HEK293 (cell line): ENCODE measurements around the gene TRUB1.

ENCODE experiments used
- CTCF ChIA-PET: fragments of 350-600 bp; formaldehyde crosslinking; extraction: SDS; loops from one replicate; lab custom pipeline; 2021; ENCODE audit warnings: antibody characterized with exemption; lab: Yijun Ruan, JAX
- POLR2A ChIA-PET: fragments of 300-600 bp; formaldehyde crosslinking; extraction: SDS; loops from one replicate; lab custom pipeline; 2020; ENCODE audit warnings: antibody characterized with exemption, inconsistent platforms; lab: Yijun Ruan, JAX
- H3K27ac ChIP-seq: fragments of 200-500 bp; sonication (Bioruptor generic); 2 replicates; pipeline ENCODE4 v1.5.1; 2014; ENCODE audit warnings: low read depth, low read length, control low read depth, inconsistent platforms; ENCODE audit errors: extremely low read depth
- H3K36me3 ChIP-seq, 2 experiments: fragments of 200-500 bp in 1 of 2; sonication (Bioruptor generic) in 1 of 2; 1 replicate in 1 of 2; 2 replicates in 1 of 2; pipeline ENCODE4 v1.5.1; 2014 to 2017; ENCODE audit warnings: inconsistent platforms in 2 of 2, low read length in 2 of 2; ENCODE audit not compliant: control insufficient read depth in 2 of 2, insufficient read depth in 1 of 2
- H3K4me1 ChIP-seq: fragments of 200-500 bp; sonication (Bioruptor generic); 2 replicates; pipeline ENCODE4 v1.5.1; 2014; ENCODE audit warnings: mild to moderate bottlenecking, low read length, inconsistent platforms; ENCODE audit not compliant: control insufficient read depth, insufficient read depth
- H3K4me3 ChIP-seq: 2 replicates; pipeline ENCODE4 v1.5.1; 2011; ENCODE audit warnings: low read depth, mild to moderate bottlenecking, control low read depth, low read length, moderate library complexity
- H3K9me3 ChIP-seq: fragments of 200-500 bp; sonication (Bioruptor generic); 2 replicates; pipeline ENCODE4 v1.5.1; 2014; ENCODE audit warnings: low read depth, low read length, inconsistent platforms; ENCODE audit not compliant: control insufficient read depth, insufficient read depth
- GFI1B ChIP-seq: fragments of 450-650 bp; formaldehyde crosslinking; IDR thresholded peaks from 2 replicates; pipeline ENCODE4 v1.5.1; 2016; ENCODE audit warnings: missing biosample characterization, missing genetic modification characterization
- GLI2 ChIP-seq: fragments of 450-650 bp; formaldehyde crosslinking; IDR thresholded peaks from 2 replicates; pipeline ENCODE4; 2017; ENCODE audit warnings: missing biosample characterization, missing genetic modification characterization, low read depth, borderline replicate concordance
- GLIS1 ChIP-seq: fragments of 450-650 bp; formaldehyde crosslinking; IDR thresholded peaks from 2 replicates; pipeline ENCODE4 v1.5.1; 2016; ENCODE audit warnings: missing biosample characterization, missing genetic modification characterization
- GLIS2 ChIP-seq: fragments of 450-650 bp; formaldehyde crosslinking; IDR thresholded peaks from 2 replicates; pipeline ENCODE4 v1.5.1; 2016; ENCODE audit warnings: missing biosample characterization, missing genetic modification characterization
- MYNN ChIP-seq: fragments of 450-650 bp; formaldehyde crosslinking; IDR thresholded peaks from 2 replicates; pipeline ENCODE4 v1.5.1; 2016; ENCODE audit warnings: missing biosample characterization, missing genetic modification characterization, borderline replicate concordance
- PBX3 ChIP-seq: sonication (generic); formaldehyde crosslinking; IDR thresholded peaks from 2 replicates; pipeline ENCODE4 v1.8.1; 2022; ENCODE audit warnings: mild to moderate bottlenecking, moderate library complexity, missing genetic modification reagents
- REST ChIP-seq: fragments of 450-650 bp; formaldehyde crosslinking; IDR thresholded peaks from 2 replicates; pipeline ENCODE4 v1.5.1; 2016; ENCODE audit warnings: missing biosample characterization, missing genetic modification characterization
- SP3 ChIP-seq: fragments of 450-650 bp; formaldehyde crosslinking; IDR thresholded peaks from 2 replicates; pipeline ENCODE4 v1.5.1; 2016; ENCODE audit warnings: missing biosample characterization, missing genetic modification characterization
- ZBTB1 ChIP-seq: fragments of 450-650 bp; formaldehyde crosslinking; IDR thresholded peaks from 2 replicates; pipeline ENCODE4 v1.5.1; 2016; ENCODE audit warnings: missing biosample characterization, missing genetic modification characterization
- ZBTB44 ChIP-seq: fragments of 450-650 bp; IDR thresholded peaks from 2 replicates; pipeline ENCODE4 v1.5.1; 2018; ENCODE audit warnings: missing biosample characterization, mild to moderate bottlenecking, missing genetic modification characterization
- ZFHX2 ChIP-seq: fragments of 450-650 bp; formaldehyde crosslinking; conservative IDR thresholded peaks from 2 replicates; pipeline ENCODE4 v1.5.1; 2016; ENCODE audit warnings: missing biosample characterization, missing genetic modification characterization
- ZNF155 ChIP-seq: fragments of 450-650 bp; formaldehyde crosslinking; IDR thresholded peaks from 2 replicates; pipeline ENCODE4 v1.5.1; 2016; ENCODE audit warnings: missing biosample characterization, missing genetic modification characterization
- ZNF214 ChIP-seq: fragments of 450-650 bp; formaldehyde crosslinking; IDR thresholded peaks from 2 replicates; pipeline ENCODE4 v1.5.1; 2017; ENCODE audit warnings: missing biosample characterization, mild to moderate bottlenecking, missing genetic modification characterization, borderline replicate concordance
- ZNF280D ChIP-seq: fragments of 450-650 bp; formaldehyde crosslinking; IDR thresholded peaks from 2 replicates; pipeline ENCODE4 v1.5.1; 2016; ENCODE audit warnings: missing biosample characterization, missing genetic modification characterization
- ZNF354C ChIP-seq: fragments of 450-650 bp; formaldehyde crosslinking; IDR thresholded peaks from 2 replicates; pipeline ENCODE4 v1.5.1; 2016; ENCODE audit warnings: missing biosample characterization, missing genetic modification characterization, low read depth, borderline replicate concordance
- ZNF423 ChIP-seq: fragments of 450-650 bp; formaldehyde crosslinking; IDR thresholded peaks from 2 replicates; pipeline ENCODE4 v1.5.1; 2016; ENCODE audit warnings: missing biosample characterization, missing genetic modification characterization
- ZNF501 ChIP-seq: fragments of 450-650 bp; formaldehyde crosslinking; IDR thresholded peaks from 2 replicates; pipeline ENCODE4 v1.5.1; 2016; ENCODE audit warnings: missing biosample characterization, missing genetic modification characterization
- ZNF549 ChIP-seq: fragments of 450-650 bp; IDR thresholded peaks from 2 replicates; pipeline ENCODE4 v1.5.1; 2018; ENCODE audit warnings: missing biosample characterization, missing genetic modification characterization, mild to moderate bottlenecking, inconsistent platforms, moderate library complexity
- ZNF560 ChIP-seq: fragments of 450-650 bp; formaldehyde crosslinking; IDR thresholded peaks from 2 replicates; pipeline ENCODE4 v1.5.1; 2017; ENCODE audit warnings: missing biosample characterization, missing genetic modification characterization, borderline replicate concordance
- ZNF623 ChIP-seq: fragments of 450-650 bp; formaldehyde crosslinking; IDR thresholded peaks from 2 replicates; pipeline ENCODE4 v1.5.1; 2016; ENCODE audit warnings: missing biosample characterization, missing genetic modification characterization
- ZNF792 ChIP-seq: fragments of 450-650 bp; formaldehyde crosslinking; IDR thresholded peaks from 2 replicates; pipeline ENCODE4 v1.5.1; 2016; ENCODE audit warnings: missing biosample characterization, missing genetic modification characterization

TRUB1 gene

GRCh38 chr10:114920459-114920858 lies 17.5 kb upstream of the TRUB1 start (continued):
- no peak for TF ChIP-seq REST

- POLR2A ChIA-PET, result no interaction called here
Measured at GRCh38 chr10:114922003-114922402, 16.0 kb upstream of the TRUB1 start.

More at GRCh38 chr10:114922003-114922402, 16.0 kb upstream of the TRUB1 start:
- Histone ChIP-seq H3K27ac (no peak overlapping the region), H3K36me3 (no peaks in the 10 kb centered on the region), H3K9me3 (no peaks in the 10 kb centered on the region), H3K4me3 (no peak overlapping the region), H3K4me1 (peaks cover 8% of the 10 kb centered on the region)
- no peak for TF ChIP-seq GLIS2
- no peak for TF ChIP-seq ZFHX2
- TF ChIP-seq ZNF423 (tag by site-specific recombination), result no peak
- no peak for TF ChIP-seq GFI1B (tag by site-specific recombination)
- no peak for TF ChIP-seq ZNF501 (tag by site-specific recombination)
- TF ChIP-seq ZBTB1 (tag by site-specific recombination), result no peak
- no peak for TF ChIP-seq ZNF792 (tag by site-specific recombination)
- no peak for TF ChIP-seq ZNF280D (tag by site-specific recombination)
- TF ChIP-seq ZNF354C, result no peak
- TF ChIP-seq ZNF549 (tag by site-specific recombination), result no peak
- TF ChIP-seq ZNF155 (tag by site-specific recombination), result no peak
- no peak for TF ChIP-seq ZNF560 (tag by site-specific recombination)
- TF ChIP-seq GLIS1, result no peak
- TF ChIP-seq ZNF623 (tag by site-specific recombination), result no peak
- TF ChIP-seq ZBTB44, result no peak
- no peak for TF ChIP-seq ZNF214
- no peak for TF ChIP-seq GLI2 (tag by site-specific recombination)
- no peak for TF ChIP-seq SP3 (tag by site-specific recombination)
- no peak for TF ChIP-seq MYNN (tag by site-specific recombination)
- TF ChIP-seq PBX3 (CRISPR knock-in tag), result no peak
- CTCF ChIA-PET, result interaction anchor here (0.8 to 1.0 kb wide), 2 partner anchors 10 to 15 kb away, joined by 3 read pairs; no protein-coding TSS in a partner anchor
